GM18519 (cell line): Measurements from ENCODE around the gene CTNND2.
A peak's percentile ranks its signal among the peaks of the same experiment; 100 is the strongest.

Experiments
- ATAC-seq: cut with Tn5 transposase; IDR thresholded peaks from one replicate; pipeline ENCODE4 v1.9.1; 2021; ENCODE audit warnings: mild to moderate bottlenecking, moderate library complexity; ENCODE audit not compliant: unreplicated experiment, low FRiP score

Gene CTNND2

GRCh38 chr5:11152368-11152767 lies 751.9 kb downstream of the CTNND2 start:
- ATAC-seq: no peak

GRCh38 chr5:11150976-11151375 lies 753.3 kb downstream of the CTNND2 start:
- no peak for ATAC-seq

GRCh38 chr5:11148810-11149539 lies 755.3 kb downstream of the CTNND2 start:
- ATAC-seq: no peak

- no peak for ATAC-seq
These were observed 758.1 kb downstream of the CTNND2 start for GRCh38 chr5:11146171-11146570.

GRCh38 chr5:11143456-11144267 lies 760.6 kb downstream of the CTNND2 start:
- ATAC-seq: peak; percentile 52

- ATAC-seq: no peak
These were observed 764.9 kb downstream of the CTNND2 start for GRCh38 chr5:11139217-11139865.

GRCh38 chr5:11130131-11130530 lies 774.1 kb downstream of the CTNND2 start:
- ATAC-seq: no peak

GRCh38 chr5:11128021-11128420 lies 776.2 kb downstream of the CTNND2 start:
- no peak for ATAC-seq

GRCh38 chr5:11126844-11127243 lies 777.4 kb downstream of the CTNND2 start:
- no peak for ATAC-seq

GRCh38 chr5:11121885-11122284 lies 782.4 kb downstream of the CTNND2 start:
- ATAC-seq: no peak

- no peak for ATAC-seq
These were observed 794.1 kb downstream of the CTNND2 start for GRCh38 chr5:11110128-11110527.

- no peak for ATAC-seq
These were observed 798.5 kb downstream of the CTNND2 start for GRCh38 chr5:11105696-11106095.

GRCh38 chr5:11104651-11105112 lies 799.6 kb downstream of the CTNND2 start:
- no peak for ATAC-seq

- ATAC-seq: no peak
These were observed 800.0 kb downstream of the CTNND2 start for GRCh38 chr5:11104210-11104609.

- ATAC-seq: no peak
These were observed 820.1 kb downstream of the CTNND2 start for GRCh38 chr5:11084111-11084510.

- no peak for ATAC-seq
These were observed 821.8 kb downstream of the CTNND2 start for GRCh38 chr5:11082404-11082945.

- ATAC-seq: no peak
These were observed 827.2 kb downstream of the CTNND2 start for GRCh38 chr5:11076945-11077613.

GRCh38 chr5:11075035-11075805 lies 829.0 kb downstream of the CTNND2 start:
- ATAC-seq: no peak

GRCh38 chr5:11072568-11072967 lies 831.7 kb downstream of the CTNND2 start:
- ATAC-seq: no peak

- no peak for ATAC-seq
These were observed 832.2 kb downstream of the CTNND2 start for GRCh38 chr5:11072076-11072475.
